Esophagus muscularis mucosa (tissue), 4 donors: ENCODE results near the gene FMNL1.

Experiments used
- CTCF ChIP-seq, 3 experiments: fragments of 200-600 bp in 2 of 3; fragments of 450-650 bp in 1 of 3; sonication (generic) in 2 of 3; IDR thresholded peaks; one replicate each; pipeline ENCODE4 v1.5.1; 2017 to 2019; ENCODE audit warnings: antibody characterized with exemption in 3 of 3, mild to moderate bottlenecking in 2 of 3, moderate library complexity in 1 of 3
- EP300 ChIP-seq: sonication (generic); formaldehyde crosslinking; IDR thresholded peaks from one replicate; pipeline ENCODE4 v1.6.1; 2017; ENCODE audit warnings: antibody characterized with exemption
- POLR2A ChIP-seq: fragments of 450-650 bp; IDR thresholded peaks from one replicate; pipeline ENCODE4 v1.6.1; 2017; ENCODE audit warnings: antibody characterized with exemption, moderate library complexity, mild to moderate bottlenecking, low read depth
- POLR2AphosphoS5 ChIP-seq, 2 donors: sonication (generic); formaldehyde crosslinking; IDR thresholded peaks; one replicate each; pipeline ENCODE4 v1.6.1; 2017; ENCODE audit warnings: antibody characterized with exemption in 2 of 2

- TF ChIP-seq EP300, result no peak
- TF ChIP-seq POLR2A, result no peak
- TF ChIP-seq CTCF (IDR thresholded peaks at IDR 0.05), result no peak
- no peak for TF ChIP-seq POLR2AphosphoS5 (IDR thresholded peaks at IDR 0.05)
These were observed 16.0 kb downstream of the FMNL1 start for GRCh38 chr17:45237686-45238085.
